ENCODE measurements around the gene EPHA2. TPM values are rescaled to one million over a fixed set of nuclear protein-coding genes. Genes with fewer than 3 reads are reported as not detected.
A peak's percentile ranks its signal among the peaks of the same experiment; 100 is the strongest.

EPHA2 gene
- total RNA-seq, 1 experiment from 2014 or later, result 91.6 TPM

GRCh38 chr1:16187748-16188401, 32.0 kb upstream of the EPHA2 start:
- CTCF ChIA-PET, result interaction anchor here (3.6 to 3.8 kb wide), 2 partner anchors 106 to 109 kb away, joined by 26 to 28 read pairs; no protein-coding TSS in a partner anchor
- POLR2A ChIA-PET (ENCODE audit: low non-redundant PET), result no interaction called here
- DNase-seq (ENCODE audit: low spot score), result peak; percentile 83
- Histone ChIP-seq H3K4me3 (ENCODE audit: low read depth, low read length, poor library complexity, severe bottlenecking) (no peak overlapping the region), H3K27me3 (replicated peaks; ENCODE audit: insufficient read depth, low read depth, low read length, poor library complexity) (no peaks in the 10 kb centered on the region), H3K9me3 (ENCODE audit: low read depth, low read length, poor library complexity, severe bottlenecking) (no peaks in the 10 kb centered on the region), H3K36me3 (ENCODE audit: insufficient read depth, low read length, poor library complexity, severe bottlenecking) (no peaks in the 10 kb centered on the region), H3K27ac (ENCODE audit: low read depth, low read length, poor library complexity, severe bottlenecking) (no peak overlapping the region), H3K4me1 (ENCODE audit: insufficient read depth, low read length, poor library complexity, severe bottlenecking) (peaks cover 11% of the 10 kb centered on the region)
- no TSS peak for BruUV-seq (replicated peaks)
- intact Hi-C loops (cut with micrococcal nuclease; ENCODE audit: unreplicated experiment), result loop anchor here (1.0 to 2.0 kb wide), 2 partner anchors 106 to 109 kb away; no protein-coding TSS in a partner anchor
- TF ChIP-seq EZH2 (IDR thresholded peaks at IDR 0.05; ENCODE audit: borderline replicate concordance, low read depth, low read length, poor library complexity, severe bottlenecking) (no peak), CTCF (conservative IDR thresholded peaks at IDR 0.05; ENCODE audit: low read depth, low read length) (peak; percentile 98)

GRCh38 chr1:16186655-16187235, 30.9 kb upstream of the EPHA2 start:
- intact Hi-C loops (cut with micrococcal nuclease; ENCODE audit: unreplicated experiment), result loop anchor here (1.0 to 2.0 kb wide), 2 partner anchors 104 to 108 kb away; no protein-coding TSS in a partner anchor
- Histone ChIP-seq H3K4me1 (ENCODE audit: insufficient read depth, low read length, poor library complexity, severe bottlenecking) (peaks cover 5% of the 10 kb centered on the region), H3K4me3 (ENCODE audit: low read depth, low read length, poor library complexity, severe bottlenecking) (no peak overlapping the region), H3K9me3 (ENCODE audit: low read depth, low read length, poor library complexity, severe bottlenecking) (no peaks in the 10 kb centered on the region), H3K36me3 (ENCODE audit: insufficient read depth, low read length, poor library complexity, severe bottlenecking) (no peaks in the 10 kb centered on the region), H3K27me3 (replicated peaks; ENCODE audit: insufficient read depth, low read depth, low read length, poor library complexity) (no peaks in the 10 kb centered on the region), H3K27ac (ENCODE audit: low read depth, low read length, poor library complexity, severe bottlenecking) (no peak overlapping the region)
- CTCF ChIA-PET, result interaction anchor here (0.6 to 3.8 kb wide), 4 partner anchors 105 to 177 kb away, joined by 3 to 28 read pairs (median 16); no protein-coding TSS in a partner anchor
- POLR2A ChIA-PET (ENCODE audit: low non-redundant PET), result no interaction called here
- no peak for TF ChIP-seq CTCF (conservative IDR thresholded peaks at IDR 0.05; ENCODE audit: low read depth, low read length)
- no peak for TF ChIP-seq EZH2 (IDR thresholded peaks at IDR 0.05; ENCODE audit: borderline replicate concordance, low read depth, low read length, poor library complexity, severe bottlenecking)
- DNase-seq (ENCODE audit: low spot score), result no peak
- BruUV-seq (replicated peaks), result no TSS peak

DNA sequence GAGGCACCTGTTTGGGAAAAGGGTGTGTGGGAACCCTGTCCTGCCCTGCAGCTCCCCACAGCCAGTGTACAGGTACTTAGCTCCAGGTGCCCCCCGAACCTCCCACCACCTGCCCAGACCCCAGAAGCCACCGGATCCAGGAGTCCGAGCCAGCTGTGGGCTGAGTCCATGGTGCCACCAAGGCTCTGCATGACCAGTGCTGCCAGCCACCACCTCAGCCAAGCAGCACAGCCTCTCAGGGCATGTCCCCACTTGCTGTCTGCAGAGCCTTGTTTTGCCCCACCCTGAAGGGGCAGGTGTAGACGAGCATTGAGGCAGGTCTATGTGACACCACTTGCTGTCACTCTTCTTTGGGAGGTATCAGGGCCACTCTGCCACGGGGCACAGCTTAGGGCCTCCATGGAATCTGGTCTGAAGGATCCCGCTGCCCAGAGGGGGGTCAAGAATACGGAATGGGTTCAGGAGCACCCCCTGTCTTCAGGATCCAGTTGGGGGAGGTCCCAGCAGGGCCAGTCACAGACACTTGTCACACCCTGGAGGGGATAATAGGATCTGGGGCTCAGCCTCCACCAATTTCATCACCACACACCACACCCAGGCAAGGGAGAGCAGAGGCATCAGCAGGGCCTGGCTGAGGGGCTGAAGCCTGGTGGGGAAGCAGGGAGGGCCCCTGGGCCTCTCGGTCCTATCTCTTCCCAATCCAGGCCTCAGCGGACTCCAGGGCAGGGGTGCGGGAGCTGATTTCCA, 28.9 kb upstream of the EPHA2 start:
- Histone ChIP-seq H3K4me3 (ENCODE audit: low read depth, low read length, poor library complexity, severe bottlenecking) (no peak overlapping the region), H3K9me3 (ENCODE audit: low read depth, low read length, poor library complexity, severe bottlenecking) (no peaks in the 10 kb centered on the region), H3K4me1 (ENCODE audit: insufficient read depth, low read length, poor library complexity, severe bottlenecking) (no peaks in the 10 kb centered on the region), H3K27ac (ENCODE audit: low read depth, low read length, poor library complexity, severe bottlenecking) (no peak overlapping the region), H3K27me3 (replicated peaks; ENCODE audit: insufficient read depth, low read depth, low read length, poor library complexity) (no peaks in the 10 kb centered on the region), H3K36me3 (ENCODE audit: insufficient read depth, low read length, poor library complexity, severe bottlenecking) (no peaks in the 10 kb centered on the region)
- intact Hi-C loops (cut with micrococcal nuclease; ENCODE audit: unreplicated experiment), result no loop called here
- POLR2A ChIA-PET (ENCODE audit: low non-redundant PET), result interaction anchor here (0.5 to 0.7 kb wide), 2 partner anchors 20 to 136 kb away, joined by 3 to 9 read pairs; no protein-coding TSS in a partner anchor
- no TSS peak for BruUV-seq (replicated peaks)
- no peak for TF ChIP-seq CTCF (conservative IDR thresholded peaks at IDR 0.05; ENCODE audit: low read depth, low read length)
- no peak for DNase-seq (ENCODE audit: low spot score)
- CTCF ChIA-PET, result interaction anchor here (0.7 kb wide), 1 partner anchor 15 kb away, joined by 5 read pairs; no protein-coding TSS in a partner anchor
